GM23338 (cell line): ENCODE measurements around the gene RBAK. TPM values are rescaled to one million over a fixed set of nuclear protein-coding genes. Genes with fewer than 3 reads are reported as not detected.

Experiments
- polyA plus RNA-seq: library from polyadenylated mRNA; unstranded; fragments of >200 nt; fragmentation: Nextera tagmentation; extraction: Ambion mirVana; gene quantifications from 2 replicates; pipeline ENCODE4 v1.2.1, GENCODE V29; 2016
- small RNA-seq: library from RNA; depleted of rRNA; stranded (forward); fragments of <200 nt; gene quantifications from one replicate; pipeline ENCODE3, GENCODE V24; 2014; ENCODE audit warnings: low replicate concordance
- total RNA-seq: library from RNA; depleted of rRNA; stranded (reverse); fragments of >200 nt; shearing (Covaris generic); gene quantifications from 2 replicates; pipeline ENCODE4 v1.2.3, GENCODE V29; 2014; rRNA removed

RBAK gene
- total and polyA plus RNA-seq, 2 experiments from 2014 or later, result 6.5 to 15.2 TPM

Small RNA genes within 50 kb of the gene (small RNA-seq; reads per million reads assigned to genes)
- gene AC092032.1, result not detected

Other genes starting within 250 kb of the RBAK start
- 0.27 and 0.42 TPM in 2 replicates for gene PAPOLB, start 183.8 kb upstream of the RBAK start, total RNA-seq
- 0.07 and 0.08 TPM in 2 replicates for gene PAPOLB, start 183.8 kb upstream of the RBAK start, polyA plus RNA-seq
- 7.8 and 9.8 TPM in 2 replicates for gene RADIL, start 162.1 kb upstream of the RBAK start, total RNA-seq
- gene RADIL, start 162.1 kb upstream of the RBAK start, polyA plus RNA-seq, result 4.3 and 4.8 TPM in 2 replicates
- 0.38 and 0.39 TPM in 2 replicates for gene MMD2, start 86.7 kb upstream of the RBAK start, total RNA-seq
- gene MMD2, start 86.7 kb upstream of the RBAK start, polyA plus RNA-seq, result 0.09 and 0.11 TPM in 2 replicates
- gene WIPI2, start 144.4 kb downstream of the RBAK start, total RNA-seq, result 74.0 and 86.5 TPM in 2 replicates
- gene WIPI2, start 144.4 kb downstream of the RBAK start, polyA plus RNA-seq, result 32.4 and 34.4 TPM in 2 replicates
- gene SLC29A4, start 237.1 kb downstream of the RBAK start, total RNA-seq, result 8.1 and 8.8 TPM in 2 replicates
- gene SLC29A4, start 237.1 kb downstream of the RBAK start, polyA plus RNA-seq, result 4.8 and 6.4 TPM in 2 replicates